Activated CD4-positive, alpha-beta T cell treated with anti-CD3 and anti-CD28 coated beads, Interleukin-2, Interleukin-6, amounts not matched to agents 100 ng/mL and 50 ng/mL, durations not matched to agents 16 hours and 8 hours (primary cell): Measurements from ENCODE around the gene SPACA5B.
A peak's percentile ranks its signal among the peaks of the same experiment; 100 is the strongest.
"Not testable (repeated sequence)": the region's sequence is repeated elsewhere in the genome, so short reads cannot be mapped to it uniquely, and the experiment has no call there.

Source experiments
- DNase-seq: peaks from one replicate; pipeline ENCODE4 v3.0.0-alpha.2; 2020

Gene SPACA5B

GRCh38 chrX:48130326-48130725, at the start of gene SPACA5B:
Gene SPACA5B, plus strand, starts transcription at chrX:48130626. Its CDS starts 62 bp downstream, at chrX:48130688.
- DNase-seq, result not testable (repeated sequence)

DNA sequence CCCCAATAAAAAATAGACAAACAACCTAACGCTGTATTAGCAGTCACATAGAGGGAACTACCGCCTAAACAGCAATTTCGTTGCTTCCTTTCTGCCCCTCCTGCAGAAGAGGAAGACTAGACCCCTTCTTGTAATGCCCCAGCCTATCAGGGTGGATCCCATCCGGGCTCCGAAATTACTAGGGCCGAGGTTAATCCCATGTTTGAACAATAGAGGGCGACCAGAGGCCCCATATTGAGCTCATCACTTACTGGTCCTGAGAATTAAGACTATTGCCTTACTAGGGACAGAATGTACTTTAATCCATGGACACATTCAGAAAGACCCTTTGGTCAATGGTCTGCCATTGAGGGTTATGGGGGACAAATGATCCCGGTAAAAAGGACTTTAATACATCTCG, 47.2 kb upstream of the SPACA5B start:
- peak; percentile 55 for DNase-seq

- DNase-seq, result no peak
Observed at GRCh38 chrX:48083706-48084105, 46.7 kb upstream of the SPACA5B start.

- no peak for DNase-seq
Observed at GRCh38 chrX:48086082-48086481, 44.3 kb upstream of the SPACA5B start.

GRCh38 chrX:48090123-48090522, 40.3 kb upstream of the SPACA5B start:
- no peak for DNase-seq

GRCh38 chrX:48092558-48092957, 37.9 kb upstream of the SPACA5B start:
- not testable (repeated sequence) for DNase-seq

DNA sequence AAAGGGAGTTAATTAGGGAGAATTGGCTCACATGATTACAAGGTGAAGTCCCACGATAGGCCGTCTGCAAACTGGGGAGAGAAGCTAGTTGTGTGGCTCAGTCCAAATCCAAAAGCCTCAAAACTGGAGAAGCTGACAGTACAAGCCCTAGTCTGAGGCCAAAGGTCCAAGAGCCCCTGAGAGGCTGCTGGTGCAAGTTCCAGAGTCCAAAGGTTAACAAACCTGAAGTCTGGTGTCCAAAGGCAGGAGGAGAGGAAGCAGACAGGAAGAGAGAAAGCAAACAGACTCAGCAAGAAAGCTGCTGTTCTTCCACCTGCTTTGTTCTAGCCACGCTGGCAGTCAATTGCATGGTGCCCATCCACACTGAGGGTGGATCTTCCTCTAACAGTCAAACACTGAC, 29.0 kb upstream of the SPACA5B start:
- no peak for DNase-seq

GRCh38 chrX:48102874-48103374, 27.5 kb upstream of the SPACA5B start:
- no peak for DNase-seq

GRCh38 chrX:48107717-48108116, 22.7 kb upstream of the SPACA5B start:
- DNase-seq, result no peak

DNA sequence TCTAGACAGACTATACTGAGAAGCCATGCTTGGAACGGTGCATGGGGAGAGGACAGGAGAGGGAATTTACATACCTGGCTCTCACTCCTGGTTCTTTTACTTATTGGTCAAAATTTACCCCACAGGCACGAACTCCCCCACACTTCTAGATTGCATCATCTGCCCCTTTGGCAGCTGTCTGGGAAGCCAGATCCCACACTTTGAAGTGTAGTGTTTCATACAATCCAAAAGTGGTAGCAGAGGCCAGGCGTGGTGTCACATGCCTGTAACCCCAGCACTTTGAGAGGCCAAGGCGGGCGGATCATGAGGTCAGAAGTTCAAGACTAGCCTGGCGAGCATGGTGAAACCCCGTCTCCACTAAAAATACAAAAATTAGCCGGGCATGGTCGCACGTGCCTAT, 5.1 kb upstream of the SPACA5B start:
- DNase-seq, result not testable (repeated sequence)

DNA sequence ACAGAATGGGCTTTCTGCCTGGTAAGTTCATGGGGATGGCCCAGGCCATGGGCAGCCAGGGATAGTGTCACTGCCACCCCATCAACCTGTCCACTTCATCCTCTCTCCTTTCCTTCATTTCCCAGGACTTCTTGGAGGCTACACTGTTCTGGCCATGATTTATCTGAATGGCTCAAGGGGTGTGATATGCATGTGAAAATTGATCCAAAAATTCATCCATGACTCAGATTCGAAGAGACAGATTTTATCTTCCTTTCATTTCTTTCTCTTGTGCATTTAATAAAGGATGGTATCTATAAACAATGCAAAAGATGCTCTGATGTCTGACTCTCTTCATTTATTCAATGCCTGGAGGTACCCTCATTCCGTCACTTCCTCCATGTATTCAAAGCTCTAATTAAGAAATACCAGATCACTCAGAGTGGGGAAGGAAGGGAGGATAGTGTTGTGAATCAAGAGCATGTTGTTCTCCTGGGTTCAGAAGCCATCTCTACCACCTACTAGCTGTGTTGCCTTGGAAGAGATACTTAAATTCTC, 1.9 kb downstream of the SPACA5B start:
- not testable (repeated sequence) for DNase-seq

- DNase-seq, result not testable (repeated sequence)
Observed at GRCh38 chrX:48139076-48139475, 8.7 kb downstream of the SPACA5B start.

DNA sequence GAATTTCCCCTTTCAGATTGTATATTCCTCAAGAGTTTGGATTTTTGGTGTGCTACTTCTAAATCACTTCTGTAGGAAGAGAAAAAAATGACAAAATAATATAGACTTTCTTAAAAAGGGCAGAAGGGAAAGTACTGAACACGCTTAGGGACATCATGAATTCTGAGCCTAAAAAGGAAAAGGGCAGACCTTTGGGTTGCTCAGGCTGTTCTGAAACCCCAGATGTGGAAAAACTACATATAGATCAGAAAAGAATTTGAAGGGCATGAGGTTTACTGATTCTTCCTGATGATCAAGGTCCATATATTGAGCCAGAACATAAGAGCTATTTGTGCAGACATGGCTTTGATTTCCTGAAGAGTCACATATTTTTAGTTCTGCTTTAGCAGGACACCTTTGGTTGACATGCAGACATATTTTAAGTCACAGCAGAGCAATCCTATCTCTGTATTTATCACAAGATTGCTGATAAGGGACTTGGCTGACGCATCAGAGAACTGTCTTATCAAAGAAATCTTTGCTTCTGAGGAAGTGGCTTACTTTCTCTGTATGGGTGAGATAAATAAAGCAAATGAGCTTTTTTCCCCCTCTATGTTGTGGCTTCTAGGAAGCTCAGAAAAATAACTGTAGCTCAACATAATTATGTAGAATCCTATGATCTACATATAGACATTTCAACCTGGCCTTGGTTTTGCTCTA, 11.5 kb downstream of the SPACA5B start:
- DNase-seq, result not testable (repeated sequence)

GRCh38 chrX:48142697-48143096, 12.3 kb downstream of the SPACA5B start:
- DNase-seq, result peak; percentile 18

DNA sequence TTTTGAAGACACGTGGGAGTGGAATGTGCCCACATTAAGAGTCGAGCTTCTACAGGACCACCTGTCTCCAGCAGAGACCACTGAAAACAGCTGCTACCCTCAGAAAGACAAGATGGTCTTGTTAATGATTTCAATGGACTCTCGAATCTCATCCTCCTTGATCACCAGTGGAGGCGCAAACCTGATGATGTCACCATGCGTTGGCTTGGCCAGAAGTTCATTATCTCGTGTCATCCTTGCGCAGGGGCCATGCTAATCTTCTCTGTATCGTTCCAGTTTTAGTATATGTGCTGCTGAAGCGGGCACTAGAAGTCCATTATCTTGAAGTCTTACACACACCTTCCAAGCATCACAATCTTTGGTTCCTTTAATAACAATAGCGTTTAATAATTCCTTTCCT, 23.3 kb downstream of the SPACA5B start:
- no peak for DNase-seq

DNA sequence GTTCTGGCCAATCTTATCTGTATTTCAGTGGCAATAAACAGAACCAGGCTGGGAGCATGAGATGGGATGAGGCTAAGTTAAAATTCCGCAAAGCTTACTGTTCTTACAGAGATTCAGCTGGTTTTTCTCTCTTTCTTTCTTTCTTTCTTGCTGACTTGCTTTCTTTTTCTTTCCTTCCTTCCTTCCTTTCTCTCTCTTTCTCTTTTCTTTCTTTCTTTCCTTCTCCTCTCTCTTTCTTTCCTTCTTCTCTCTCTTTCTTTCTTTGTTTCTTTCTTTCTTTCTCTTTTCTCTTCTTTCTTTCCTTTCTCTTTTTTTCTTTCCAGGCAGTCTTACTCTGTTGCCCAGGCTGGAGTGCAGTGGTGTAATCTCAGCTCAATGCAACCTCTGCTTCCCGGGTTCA, 24.4 kb downstream of the SPACA5B start:
- no peak for DNase-seq

DNA sequence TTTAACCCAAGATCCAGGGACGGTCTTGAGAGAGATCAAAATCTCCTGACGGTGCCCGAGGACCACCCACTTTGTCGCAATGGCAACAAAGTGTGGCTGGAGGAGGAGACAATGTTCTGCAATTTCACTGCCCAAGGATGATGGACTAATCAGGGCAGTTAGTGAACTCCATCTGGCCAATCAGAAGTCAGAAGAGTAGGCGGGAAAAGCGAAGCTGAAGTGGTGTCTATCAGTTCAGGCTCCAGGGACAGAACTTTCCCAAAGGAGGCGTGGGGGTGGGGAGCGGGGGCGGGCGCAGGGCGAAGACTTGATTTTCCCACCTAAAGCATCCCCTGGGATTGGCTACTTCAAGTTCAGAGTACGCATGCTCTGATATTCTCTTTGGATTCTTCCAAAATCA, 25.6 kb downstream of the SPACA5B start:
- no peak for DNase-seq

- no peak for DNase-seq
Observed at GRCh38 chrX:48165241-48165640, 34.8 kb downstream of the SPACA5B start.

DNA sequence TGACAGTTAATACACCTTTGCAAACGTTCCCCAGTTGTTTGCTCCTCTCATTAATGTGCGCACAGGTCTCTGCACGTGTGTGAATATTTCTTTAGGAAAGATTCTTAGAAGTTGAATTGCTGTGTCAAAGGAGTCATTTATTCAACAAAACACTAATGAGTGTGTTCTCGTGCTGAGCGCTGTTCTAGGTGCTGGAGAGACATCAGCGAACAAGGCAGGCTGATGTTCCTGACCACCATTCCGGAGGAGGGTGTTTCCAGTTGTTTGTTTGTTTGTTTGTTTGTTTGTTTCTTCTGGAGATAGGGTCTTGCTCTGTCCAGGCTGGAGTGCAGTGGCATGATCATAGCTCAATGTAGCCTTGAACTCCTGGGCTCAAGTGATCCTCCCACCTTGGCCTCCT, 35.9 kb downstream of the SPACA5B start:
- DNase-seq, result not testable (repeated sequence)

GRCh38 chrX:48179691-48180090, 49.3 kb downstream of the SPACA5B start:
- no peak for DNase-seq

- no peak for DNase-seq
Observed at GRCh38 chrX:48180811-48181210, 50.4 kb downstream of the SPACA5B start.

DNA sequence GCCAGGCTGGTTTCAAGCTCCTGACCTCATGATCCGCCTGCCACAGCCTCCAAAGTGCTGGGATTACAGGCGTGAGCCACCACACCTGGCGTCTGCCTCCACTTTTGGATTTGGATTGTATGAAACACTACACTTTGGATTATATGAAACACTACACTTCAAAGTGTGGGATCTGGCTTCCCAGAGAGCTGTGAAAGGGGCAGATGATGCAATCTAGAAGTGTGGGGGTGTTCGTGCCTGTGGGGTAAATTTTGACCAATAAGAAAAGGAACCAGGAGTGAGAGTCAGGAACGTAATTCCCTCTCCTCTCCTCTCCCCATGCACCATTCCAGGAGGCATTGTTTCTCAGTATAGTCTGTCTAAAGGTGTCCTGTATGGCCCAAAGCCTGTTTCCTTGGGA, 51.5 kb downstream of the SPACA5B start:
- not testable (repeated sequence) for DNase-seq
